Heart left ventricle (tissue), 16 donors: ENCODE measurements around the gene TRAK1. TPM values are rescaled to one million over a fixed set of nuclear protein-coding genes. Genes with fewer than 3 reads are reported as not detected.

ENCODE experiments used
- ATAC-seq, 4 donors: fragments of 200-7000 bp; cut with Tn5 transposase; one replicate each; pipeline ENCODE4 v1.9.1; 2020 to 2022; ENCODE audit warnings: moderate library complexity in 4 of 4, mild to moderate bottlenecking in 3 of 4, moderate number of reproducible peaks in 1 of 4
- DNase-seq, 5 donors: peaks; one replicate each; pipeline ENCODE4 v3.0.0-alpha.2; 2020
- H3K27ac ChIP-seq, 12 donors: fragments of 200-600 bp; sonication (generic) in 4 of 12; one replicate each; pipeline versions ENCODE4 v1.5.0 to v1.8.0; 2016 to 2022; ENCODE audit warnings: mild to moderate bottlenecking in 2 of 12
- H3K27me3 ChIP-seq, 9 donors: fragments of 200-600 bp; sonication (generic) in 2 of 9; one replicate each; pipeline versions ENCODE4 v1.5.1 to v1.8.0; 2016 to 2022; ENCODE audit warnings: mild to moderate bottlenecking in 3 of 9
- H3K36me3 ChIP-seq, 9 donors: fragments of 200-600 bp; sonication (generic) in 2 of 9; one replicate each; pipeline versions ENCODE4 v1.5.0 to v1.8.0; 2018 to 2022; ENCODE audit warnings: mild to moderate bottlenecking in 2 of 9
- H3K4me1 ChIP-seq, 12 donors: fragments of 200-600 bp; sonication (generic) in 4 of 12; one replicate each; pipeline versions ENCODE4 v1.5.0 to v1.8.0; 2016 to 2022; ENCODE audit warnings: mild to moderate bottlenecking in 3 of 12
- H3K4me3 ChIP-seq, 12 donors: fragments of 200-600 bp; sonication (generic) in 4 of 12; one replicate each; pipeline versions ENCODE4 v1.5.0 to v1.8.0; 2017 to 2022; ENCODE audit warnings: mild to moderate bottlenecking in 9 of 12, moderate library complexity in 4 of 12
- H3K9me3 ChIP-seq, 12 donors: fragments of 200-600 bp; sonication (generic) in 4 of 12; one replicate each; pipeline versions ENCODE4 v1.5.0 to v1.8.0; 2016 to 2022; ENCODE audit warnings: mild to moderate bottlenecking in 1 of 12
- CTCF ChIP-seq, 12 donors: fragments of 200-600 bp; sonication (generic) in 4 of 12; IDR thresholded peaks; one replicate each; pipeline versions ENCODE4 v1.5.0 to v1.8.0; 2018 to 2022; ENCODE audit warnings: antibody characterized with exemption in 12 of 12, mild to moderate bottlenecking in 5 of 12
- POLR2A ChIP-seq, 2 donors: fragments of 450-650 bp; IDR thresholded peaks; one replicate each; pipeline ENCODE4 v1.6.1; 2017; ENCODE audit warnings: antibody characterized with exemption in 2 of 2, mild to moderate bottlenecking in 2 of 2, moderate library complexity in 2 of 2
- WGBS, 4 donors: extraction: QIAGEN DNeasy Blood & Tissue Kit in 2 of 4; methylation state at CpG; one replicate each; pipeline versions ENCODE4 v1.1.5 to v1.1.7; 2013 to 2018; 5-methylcytosine and 5-hydroxymethylcytosine counted together
- intact Hi-C, 10 donors: fragments of 100-400 bp; cut with DNase I; formaldehyde crosslinking; loops; one replicate each; pipeline versions ENCODE4 v1.11.1 to v1.14.2; 2022
- polyA plus RNA-seq, 2 donors: library from polyadenylated mRNA; stranded (reverse); fragments of 200-250 nt; gene quantifications; one replicate each; pipeline ENCODE4 v1.2.3, GENCODE V29; 2013
- total RNA-seq, 9 donors: library from RNA; depleted of rRNA in 2 of 9; stranded (reverse); fragments of >200 nt in 2 of 9; fragmentation: NEBNext Ultra II Directional in 3 of 9; extraction: Animal tissue kit (Norgen Biotek cat#: 25700) in 3 of 9; gene quantifications; one replicate each; pipeline versions ENCODE4 v1.1.0 to v1.2.4, GENCODE V29; 2016 to 2023
- donor health status: ischemic (EF 13 %, LVEDD 7.1; RV severe dilation, severe dysfunction).
- donor health status: healthy with polysubstance abuse.
- donor health status: DM: no; HTN: yes; CAD: no.
- donor health status: DM: no; HTN: no; CAD: no.
- donor health status: ischemic (EF 25% LVEDD 6.9; RV normal size, moderate dysfunction).
- donor health status: ischemic (EF 25% LVEDD 5.7; RV mildly dilated, moderate dysfunction).
- donor health status: healthy.
- donor health status: DM: yes; HTN: yes; CAD: no.
- donor health status: ischemic (EF 35%, LVEDD 5.7; RV mildly dilated, moderate dysfunction).
- donor health status: nonischemic (EF 11% LVEDD 7.7; RV severe dilation, severe dysfunction).
- donor health status: DM: yes; HTN: yes; CAD: no.
- donor health status: PGD.
- donor health status: ischemic (EF 29% LVEDD 5.4; RV normal size, mild dysfunction).
- donor health status: nonischemic (EF 23%, LVEDD 6.1; RV moderate dilation, normal function).

Gene TRAK1
- total and polyA plus RNA-seq, 11 donors: 53.3 to 364 (median 250) TPM

DNA sequence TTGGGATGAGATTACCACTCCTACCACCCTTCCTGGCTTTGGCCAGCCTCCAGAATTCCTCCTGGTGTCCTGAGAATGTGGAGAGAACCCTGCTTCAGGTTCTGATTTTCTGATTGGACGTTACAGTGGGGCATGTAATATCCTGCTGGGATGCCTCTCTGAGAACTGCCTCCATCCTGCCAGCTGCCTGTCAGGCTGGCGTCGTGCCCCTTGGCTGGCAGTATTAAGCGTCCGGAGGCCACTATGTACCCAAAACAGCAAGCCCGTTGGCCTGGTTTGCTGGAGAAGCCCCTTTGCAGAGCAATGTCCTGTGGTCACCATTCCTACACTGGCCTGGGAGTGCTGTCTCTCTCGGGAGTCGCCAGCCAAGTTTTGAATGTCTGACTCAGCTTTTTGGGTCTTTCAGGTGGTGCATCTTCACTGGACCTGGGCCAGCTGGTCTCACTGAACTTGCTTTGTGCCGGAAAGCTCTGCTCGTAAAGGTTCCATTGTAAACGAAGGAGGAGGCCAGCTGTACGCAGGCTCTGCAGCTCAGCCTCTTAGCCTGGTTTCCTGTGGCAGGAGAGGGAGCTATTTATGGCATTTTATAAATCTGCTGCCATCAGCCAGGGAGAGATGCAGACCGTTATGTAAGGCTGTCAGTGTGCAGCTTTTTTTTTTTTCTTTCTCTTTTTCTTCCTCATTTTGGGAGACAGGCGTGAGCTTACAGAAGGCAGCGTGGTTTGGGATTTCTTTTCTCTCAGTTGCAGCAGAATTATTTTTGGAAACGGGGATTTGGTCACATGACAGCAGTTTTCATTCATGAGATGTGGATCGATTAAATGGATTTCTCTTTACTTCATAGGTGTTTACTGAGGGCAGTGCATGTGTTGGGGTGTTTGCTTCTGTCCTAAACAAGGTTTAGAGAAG is 19.0 kb upstream of the TRAK1 start:
- Histone ChIP-seq H3K36me3 (no peaks in the 10 kb centered on the region), H3K4me3 (peak overlapping the region in 11 of 12 donors; percentile 3 to 50 (median 33)), H3K9me3 (peaks cover 0 to 16% (median 0%) of the 10 kb centered on the region in 12 donors), H3K4me1 (peaks cover 32 to 88% (median 81%) of the 10 kb centered on the region in 12 donors), H3K27ac (peak overlapping the region; percentile 70 to 96 (median 89)), H3K27me3 (no peaks in the 10 kb centered on the region)
- 1 to 3% (median 2%) methylated on average over 17 of the region's 17 CpGs for WGBS, 4 donors
- ATAC-seq (peak; percentile 74 to 86 (median 82)), DNase-seq (peak; percentile 75 to 85 (median 79))
- intact Hi-C loops: no loop called here
- TF ChIP-seq CTCF (IDR thresholded peaks at IDR 0.05) (peak in 3 of 12 donors; percentile 15 to 30 (median 15)), POLR2A (IDR thresholded peaks at IDR 0.05) (no peak)

GRCh38 chr3:42072831-42073301 is 18.3 kb upstream of the TRAK1 start:
- Histone ChIP-seq H3K4me3 (peak overlapping the region in 11 of 12 donors; percentile 3 to 50 (median 33)), H3K27me3 (no peaks in the 10 kb centered on the region), H3K36me3 (no peaks in the 10 kb centered on the region), H3K4me1 (peaks cover 29 to 88% (median 79%) of the 10 kb centered on the region in 12 donors), H3K9me3 (peaks cover 0 to 16% (median 0%) of the 10 kb centered on the region in 12 donors), H3K27ac (peak overlapping the region; percentile 70 to 96 (median 89))
- intact Hi-C loops: no loop called here
- 11 to 21% (median 15%) methylated on average over 7 of the region's 7 CpGs for WGBS, 4 donors
- peak in 1 of 5 donors; percentile 50 for DNase-seq
- ATAC-seq: peak in 2 of 4 donors; percentile 2 to 3
- TF ChIP-seq CTCF (IDR thresholded peaks at IDR 0.05) (no peak), POLR2A (IDR thresholded peaks at IDR 0.05) (no peak)

GRCh38 chr3:42077785-42078184 is 13.4 kb upstream of the TRAK1 start:
- peak in 4 of 5 donors; percentile 19 to 66 (median 52) for DNase-seq
- peak; percentile 41 to 74 (median 56) for ATAC-seq
- H3K4me1 ChIP-seq: peaks cover 15 to 78% (median 66%) of the 10 kb centered on the region in 12 donors

More at GRCh38 chr3:42077785-42078184, 13.4 kb upstream of the TRAK1 start:
- Histone ChIP-seq H3K4me3 (no peak overlapping the region), H3K27ac (peak overlapping the region in 10 of 12 donors; percentile 21 to 88 (median 62)), H3K36me3 (no peaks in the 10 kb centered on the region), H3K27me3 (no peaks in the 10 kb centered on the region), H3K9me3 (peaks cover 0 to 24% (median 4%) of the 10 kb centered on the region in 12 donors)
- WGBS, 4 donors: 46 to 73% (median 54%) methylated on average over 5 of the region's 5 CpGs
- peak in 1 of 2 donors; percentile 17 for TF ChIP-seq POLR2A (IDR thresholded peaks at IDR 0.05)
- TF ChIP-seq CTCF (IDR thresholded peaks at IDR 0.05): no peak
- intact Hi-C loops: no loop called here
